HuH-7.5 (cell line): ENCODE data around the gene ABCB10.
"Not testable (repeated sequence)": the region's sequence is repeated elsewhere in the genome, so short reads cannot be mapped to it uniquely, and the experiment has no call there.

ENCODE experiments used
- DNase-seq: peaks from one replicate; pipeline ENCODE4 v3.0.0; 2011; ENCODE audit warnings: low spot score

ABCB10 gene

DNA sequence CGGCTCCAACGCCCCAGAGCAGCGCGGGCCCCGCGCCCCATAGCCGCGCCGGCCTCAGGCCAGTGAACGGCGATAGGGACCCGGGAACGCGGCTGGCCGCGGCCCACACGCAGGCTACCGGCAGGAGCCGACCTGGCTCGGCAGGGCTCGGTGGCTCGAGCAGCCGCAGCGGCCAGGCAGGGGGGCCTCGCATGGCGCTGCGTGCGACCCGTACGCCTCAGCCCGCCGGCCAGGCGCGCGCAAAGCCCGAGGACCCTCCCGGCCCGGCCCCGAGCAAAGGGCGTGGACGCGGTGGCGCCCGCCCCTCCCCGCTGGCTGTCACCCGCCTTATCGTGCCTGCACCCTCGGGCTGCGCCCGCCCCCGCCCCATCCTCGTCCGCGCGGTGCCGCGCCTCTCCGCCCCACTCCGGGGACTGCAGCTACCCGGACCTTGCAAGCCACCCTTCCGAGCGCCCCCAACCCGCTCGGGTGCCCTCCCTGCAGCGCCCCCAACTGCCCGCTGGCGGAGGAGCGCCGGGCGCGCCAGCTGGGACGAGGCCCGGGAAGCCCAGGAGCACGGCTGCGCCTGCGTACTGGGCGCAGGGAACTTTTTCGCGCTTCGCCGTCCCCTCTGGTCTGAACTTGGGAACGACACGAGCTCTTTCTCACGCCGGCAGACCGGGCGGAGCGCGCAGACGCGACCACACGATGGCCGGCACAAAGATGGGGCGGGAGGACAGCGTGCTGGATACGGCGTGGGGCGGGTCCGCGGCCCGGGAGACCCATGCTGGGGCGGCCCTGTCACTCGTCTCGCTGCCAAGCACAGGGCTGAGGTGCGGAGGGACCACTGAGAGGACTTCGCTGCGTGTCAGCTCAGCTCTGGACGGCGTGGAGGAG is at the start of gene ABCB10:
TSS of gene ABCB10 (minus strand) at position 248 of the 876 bp plus-strand sequence. CDS start at position 193, 55 bp downstream.
- peak; percentile 97 for DNase-seq

GRCh38 chr1:229607370-229607769 is 48.9 kb upstream of the ABCB10 start:
- DNase-seq, result no peak

- no peak for DNase-seq
These were observed 45.0 kb upstream of the ABCB10 start for GRCh38 chr1:229603371-229604005.

- DNase-seq, result no peak
These were observed 41.7 kb upstream of the ABCB10 start for GRCh38 chr1:229600229-229600628.

- no peak for DNase-seq
These were observed 40.9 kb upstream of the ABCB10 start for GRCh38 chr1:229599218-229599954.

DNA sequence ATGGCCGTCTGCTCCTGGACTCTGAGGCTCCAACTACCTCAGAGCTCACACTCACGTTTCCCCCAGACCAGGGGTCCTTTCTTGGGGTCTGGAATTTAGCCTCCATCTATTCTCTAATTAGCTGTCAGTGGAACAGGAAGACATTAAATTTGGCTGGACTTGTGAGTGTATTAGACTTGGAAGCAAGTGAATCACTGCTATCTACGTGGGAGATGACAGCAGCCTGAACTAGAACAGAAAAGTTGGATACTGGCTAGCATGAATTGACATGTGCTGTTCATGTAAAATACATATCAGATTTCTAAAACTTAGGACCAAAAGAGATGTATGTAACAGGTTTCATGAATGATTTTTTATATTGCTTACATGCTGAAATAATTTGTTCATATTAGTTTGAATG is 39.4 kb upstream of the ABCB10 start:
- no peak for DNase-seq

GRCh38 chr1:229596925-229597699 is 38.6 kb upstream of the ABCB10 start:
- no peak for DNase-seq

GRCh38 chr1:229595876-229596275 is 37.4 kb upstream of the ABCB10 start:
- not testable (repeated sequence) for DNase-seq

- no peak for DNase-seq
These were observed 35.9 kb upstream of the ABCB10 start for GRCh38 chr1:229594227-229595008.

DNA sequence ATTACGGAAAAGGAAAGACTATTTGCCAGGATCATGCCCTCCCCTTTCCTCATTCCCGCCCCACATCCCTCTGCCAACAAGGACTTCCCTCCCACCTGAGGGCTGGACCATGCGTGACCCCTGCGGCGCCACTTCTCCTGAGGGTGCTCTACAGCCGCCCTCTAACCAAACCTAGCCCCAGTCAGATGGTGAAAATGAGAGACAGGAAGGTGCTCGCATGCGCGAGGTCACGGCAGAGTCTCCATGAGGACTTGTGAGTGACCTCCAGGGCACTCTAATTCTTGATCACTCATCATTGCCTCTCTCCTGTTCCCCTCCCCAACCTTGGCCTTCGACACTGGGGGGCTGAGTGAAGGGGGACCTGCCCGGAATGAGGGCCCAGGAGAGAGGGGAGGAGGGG is 35.3 kb upstream of the ABCB10 start:
- DNase-seq, result no peak

- DNase-seq, result no peak
These were observed 31.6 kb upstream of the ABCB10 start for GRCh38 chr1:229590119-229590518.

DNA sequence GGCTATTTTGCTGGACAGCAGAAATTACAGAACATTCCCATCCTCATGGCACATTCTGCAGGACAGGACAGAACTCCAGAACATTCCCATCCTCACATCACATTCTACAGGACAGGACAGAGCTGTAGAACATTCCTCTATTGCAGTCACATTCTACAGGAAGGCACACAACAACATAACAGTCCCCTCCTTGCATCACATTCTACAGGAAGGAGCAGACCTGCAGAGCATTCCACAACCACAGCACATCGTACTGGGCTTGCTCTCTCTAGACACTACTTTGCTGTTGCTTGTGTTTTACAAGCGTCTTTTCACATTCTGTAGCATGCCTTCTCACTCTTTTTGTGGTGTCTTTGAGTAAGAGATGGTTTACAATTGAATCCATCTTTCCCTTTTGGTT is 26.8 kb upstream of the ABCB10 start:
- no peak for DNase-seq

- DNase-seq, result no peak
These were observed 24.2 kb upstream of the ABCB10 start for GRCh38 chr1:229582715-229583114.

- peak; percentile 25 for DNase-seq
These were observed 23.6 kb upstream of the ABCB10 start for GRCh38 chr1:229582011-229582694.

DNA sequence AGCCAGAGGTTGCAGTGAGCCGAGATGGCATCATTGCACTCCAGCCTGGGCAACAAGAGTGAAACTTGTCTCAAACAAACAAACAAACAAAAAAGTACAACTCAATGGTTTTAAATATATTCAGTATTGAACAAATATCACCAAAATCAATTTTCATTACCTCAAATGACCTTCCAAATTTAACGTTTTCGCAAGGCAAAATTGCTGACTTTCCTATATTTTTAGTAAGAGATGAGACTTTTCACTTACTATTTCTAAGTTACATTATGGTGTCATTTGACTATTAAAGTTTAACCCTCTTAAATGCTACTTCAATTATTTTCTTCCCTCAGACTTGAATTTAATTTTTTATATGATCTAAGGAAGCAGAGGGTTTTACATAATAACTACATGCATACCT is 23.0 kb upstream of the ABCB10 start:
- no peak for DNase-seq

DNA sequence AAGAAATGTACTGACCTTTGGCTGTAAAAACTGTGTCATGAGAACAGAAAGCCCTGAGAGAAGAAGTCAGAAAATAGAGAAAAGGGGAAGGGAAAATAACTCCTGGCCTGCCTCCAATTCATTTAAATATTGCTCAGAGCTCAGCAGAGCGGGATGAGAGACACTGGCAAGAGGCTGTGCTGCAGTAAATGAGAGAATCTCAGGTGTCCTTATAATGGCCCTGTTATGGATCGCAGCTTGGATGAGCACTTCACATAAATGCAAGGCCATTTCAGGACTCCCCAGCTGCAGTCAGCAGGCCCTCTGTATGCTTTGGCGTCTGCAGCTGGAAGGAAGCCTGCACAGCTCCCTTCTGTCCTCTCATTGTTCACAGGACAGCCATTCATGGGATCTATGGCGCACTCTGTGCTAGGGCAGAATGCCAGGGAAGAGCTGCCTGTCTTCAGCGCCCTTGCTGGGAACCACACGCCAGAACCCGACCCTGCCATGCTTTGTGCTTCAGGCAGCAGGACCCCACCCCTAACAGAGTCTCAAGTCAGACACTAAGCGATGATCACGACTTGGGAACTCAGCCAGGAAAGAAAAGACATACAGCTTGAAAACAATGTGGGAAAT is 20.7 kb upstream of the ABCB10 start:
- DNase-seq, result no peak

DNA sequence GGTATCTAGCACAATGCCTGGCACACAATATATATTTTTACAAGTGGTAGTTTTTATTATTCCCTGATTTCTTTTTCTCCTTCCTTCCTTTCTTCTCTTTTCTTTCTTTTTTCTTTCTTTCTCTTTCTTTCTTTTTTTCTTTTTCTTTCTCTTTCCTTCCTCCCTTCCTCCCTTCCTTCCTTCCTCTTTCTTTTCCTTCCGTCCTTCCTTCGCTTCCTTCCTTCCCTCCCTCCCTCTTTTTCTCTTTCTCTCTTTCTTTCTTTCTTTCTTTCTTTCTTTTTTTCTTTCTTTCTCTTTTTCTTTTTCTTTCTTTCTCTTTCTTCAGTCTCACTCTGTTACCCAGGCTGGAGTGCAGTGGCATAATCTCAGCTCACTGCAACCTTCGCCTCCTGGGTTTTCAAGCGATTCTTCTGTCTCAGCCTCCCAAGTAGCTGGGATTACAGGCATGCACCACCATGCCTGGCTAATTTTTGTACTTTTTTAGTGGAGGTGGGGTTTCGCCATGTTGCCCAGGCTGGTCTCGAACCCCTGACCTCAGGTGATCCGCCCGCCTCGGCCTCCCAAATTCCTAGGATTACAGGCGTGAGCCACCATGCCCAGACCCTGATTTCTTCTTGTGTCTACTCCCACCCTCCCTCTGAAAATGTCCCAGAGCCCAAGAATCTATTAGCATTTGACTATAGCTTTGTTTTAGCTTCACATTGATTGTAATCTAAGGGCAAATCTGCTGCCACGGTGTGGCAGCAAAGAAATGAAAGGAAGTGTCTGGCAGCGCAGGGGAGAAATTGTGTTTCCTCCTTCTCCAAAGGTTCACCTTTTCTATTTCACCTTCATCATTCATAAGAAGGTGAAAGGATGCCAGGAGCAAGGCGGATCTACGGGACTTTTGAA is 19.9 kb upstream of the ABCB10 start:
- no peak for DNase-seq

DNA sequence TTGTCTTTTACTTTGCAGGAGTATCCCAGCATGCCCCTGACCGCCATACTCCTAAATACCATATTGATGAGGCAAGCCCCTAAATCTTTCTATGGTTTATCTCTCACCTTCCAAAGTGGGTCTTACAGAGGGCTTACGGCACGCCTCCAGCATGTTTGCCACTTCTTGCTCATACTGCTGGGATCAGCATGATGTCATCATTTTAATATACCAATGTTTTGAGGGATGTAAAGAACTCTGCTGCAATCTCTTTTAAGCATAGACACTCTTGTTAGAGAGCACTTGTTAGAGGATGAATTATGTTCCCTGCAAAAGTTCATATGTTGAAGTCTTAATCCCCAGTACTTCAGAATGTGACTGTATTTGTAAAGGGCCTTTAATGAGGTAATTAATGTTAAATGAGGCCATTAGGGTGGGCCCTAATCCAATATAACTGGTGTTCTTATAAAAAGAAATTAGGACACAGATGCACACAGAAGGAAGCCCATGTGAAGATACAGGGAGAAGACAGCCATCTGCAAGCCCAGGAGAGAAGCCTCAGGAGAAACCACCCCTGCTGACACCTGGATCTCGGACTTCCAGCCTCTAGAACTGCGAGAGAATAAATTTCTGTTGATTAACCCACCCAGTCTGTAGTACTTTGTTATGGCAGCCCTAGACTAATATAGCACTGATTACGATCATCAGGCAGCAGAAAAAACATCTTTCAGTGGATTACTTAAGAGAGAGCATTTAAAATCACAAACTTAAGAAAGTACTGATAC is 16.4 kb upstream of the ABCB10 start:
- DNase-seq, result no peak
